HUES48 (cell line): Measurements from ENCODE around the gene NPPA.

Experiments
- H3K27ac ChIP-seq: one replicate; pipeline ENCODE4 v1.7.0; 2013; ENCODE audit warnings: low read depth, low read length, inconsistent platforms
- H3K27me3 ChIP-seq: 2 replicates; pipeline ENCODE4 v1.6.1; 2013; ENCODE audit warnings: mild to moderate bottlenecking, low read length; ENCODE audit not compliant: control insufficient read depth, insufficient read depth
- H3K36me3 ChIP-seq: 2 replicates; pipeline ENCODE4 v1.6.1; 2013; ENCODE audit warnings: low read length; ENCODE audit not compliant: control insufficient read depth, insufficient read depth
- H3K4me1 ChIP-seq: 2 replicates; pipeline ENCODE4 v1.6.1; 2013; ENCODE audit warnings: mild to moderate bottlenecking, low read length; ENCODE audit not compliant: control insufficient read depth, insufficient read depth
- H3K4me3 ChIP-seq: 2 replicates; pipeline ENCODE4 v1.5.1; 2013; ENCODE audit warnings: mild to moderate bottlenecking, low read depth, low read length
- H3K9ac ChIP-seq: 2 replicates; pipeline ENCODE4 v1.6.1; 2013; ENCODE audit warnings: mild to moderate bottlenecking, low read depth, low read length, moderate library complexity
- H3K9me3 ChIP-seq: 2 replicates; pipeline ENCODE4 v1.6.1; 2013; ENCODE audit warnings: low read length; ENCODE audit not compliant: control insufficient read depth, insufficient read depth

NPPA gene

GRCh38 chr1:11881749-11882441 lies 34.3 kb upstream of the NPPA start:
- Histone ChIP-seq H3K36me3 (no peaks in the 10 kb centered on the region), H3K27ac (no peak overlapping the region), H3K9me3 (no peaks in the 10 kb centered on the region), H3K4me1 (no peaks in the 10 kb centered on the region), H3K4me3 (no peak overlapping the region), H3K9ac (no peak overlapping the region), H3K27me3 (no peaks in the 10 kb centered on the region)

GRCh38 chr1:11880911-11881748 lies 33.5 kb upstream of the NPPA start:
- H3K9ac ChIP-seq: no peak overlapping the region
- no peaks in the 10 kb centered on the region for H3K27me3 ChIP-seq
- no peak overlapping the region for H3K4me3 ChIP-seq
- no peaks in the 10 kb centered on the region for H3K9me3 ChIP-seq
- H3K36me3 ChIP-seq: no peaks in the 10 kb centered on the region
- H3K27ac ChIP-seq: no peak overlapping the region
- no peaks in the 10 kb centered on the region for H3K4me1 ChIP-seq

- no peaks in the 10 kb centered on the region for H3K27me3 ChIP-seq
- H3K9me3 ChIP-seq: no peaks in the 10 kb centered on the region
- no peak overlapping the region for H3K27ac ChIP-seq
- no peak overlapping the region for H3K9ac ChIP-seq
- H3K4me1 ChIP-seq: no peaks in the 10 kb centered on the region
- H3K4me3 ChIP-seq: no peak overlapping the region
- H3K36me3 ChIP-seq: no peaks in the 10 kb centered on the region
Measured at GRCh38 chr1:11880181-11880575, 32.6 kb upstream of the NPPA start.

- Histone ChIP-seq H3K9ac (no peak overlapping the region), H3K27ac (no peak overlapping the region), H3K9me3 (no peaks in the 10 kb centered on the region), H3K36me3 (no peaks in the 10 kb centered on the region), H3K4me3 (no peak overlapping the region), H3K4me1 (no peaks in the 10 kb centered on the region), H3K27me3 (no peaks in the 10 kb centered on the region)
Measured at GRCh38 chr1:11879311-11880180, 32.0 kb upstream of the NPPA start.

GRCh38 chr1:11878891-11879190 lies 31.3 kb upstream of the NPPA start:
- Histone ChIP-seq H3K27ac (no peak overlapping the region), H3K4me3 (no peak overlapping the region), H3K36me3 (no peaks in the 10 kb centered on the region), H3K9ac (no peak overlapping the region), H3K4me1 (no peaks in the 10 kb centered on the region), H3K9me3 (no peaks in the 10 kb centered on the region), H3K27me3 (no peaks in the 10 kb centered on the region)

GRCh38 chr1:11878081-11878890 lies 30.7 kb upstream of the NPPA start:
- H3K27me3 ChIP-seq: no peaks in the 10 kb centered on the region
- H3K36me3 ChIP-seq: no peaks in the 10 kb centered on the region
- H3K9me3 ChIP-seq: no peaks in the 10 kb centered on the region
- no peak overlapping the region for H3K9ac ChIP-seq
- no peak overlapping the region for H3K27ac ChIP-seq
- H3K4me1 ChIP-seq: 0 out of 2 replicates have a peak, but pooled peaks cover 4% of the 10 kb centered on the region
- no peak overlapping the region for H3K4me3 ChIP-seq

GRCh38 chr1:11877074-11877473 lies 29.5 kb upstream of the NPPA start:
- H3K9me3 ChIP-seq: no peaks in the 10 kb centered on the region

GRCh38 chr1:11875094-11875493 lies 27.5 kb upstream of the NPPA start:
- Histone ChIP-seq H3K4me1 (0 out of 2 replicates have a peak, but pooled peaks cover 4% of the 10 kb centered on the region), H3K4me3 (no peak overlapping the region), H3K9me3 (no peaks in the 10 kb centered on the region), H3K36me3 (no peaks in the 10 kb centered on the region), H3K9ac (no peak overlapping the region), H3K27ac (no peak overlapping the region), H3K27me3 (no peaks in the 10 kb centered on the region)

More at GRCh38 chr1:11877074-11877473, 29.5 kb upstream of the NPPA start:
- no peaks in the 10 kb centered on the region for H3K36me3 ChIP-seq
- no peak overlapping the region for H3K9ac ChIP-seq
- H3K27ac ChIP-seq: no peak overlapping the region
- H3K4me3 ChIP-seq: no peak overlapping the region
- H3K27me3 ChIP-seq: no peaks in the 10 kb centered on the region
- H3K4me1 ChIP-seq: 0 out of 2 replicates have a peak, but pooled peaks cover 4% of the 10 kb centered on the region

GRCh38 chr1:11874624-11875023 lies 27.0 kb upstream of the NPPA start:
- 0 out of 2 replicates have a peak, but pooled peaks cover 4% of the 10 kb centered on the region for H3K4me1 ChIP-seq
- no peak overlapping the region for H3K4me3 ChIP-seq
- no peaks in the 10 kb centered on the region for H3K27me3 ChIP-seq
- no peaks in the 10 kb centered on the region for H3K36me3 ChIP-seq
- no peak overlapping the region for H3K27ac ChIP-seq
- H3K9me3 ChIP-seq: no peaks in the 10 kb centered on the region
- no peak overlapping the region for H3K9ac ChIP-seq

- H3K4me1 ChIP-seq: 0 out of 2 replicates have a peak, but pooled peaks cover 4% of the 10 kb centered on the region
- H3K27ac ChIP-seq: no peak overlapping the region
- H3K9me3 ChIP-seq: no peaks in the 10 kb centered on the region
- no peaks in the 10 kb centered on the region for H3K27me3 ChIP-seq
- H3K4me3 ChIP-seq: no peak overlapping the region
- no peaks in the 10 kb centered on the region for H3K36me3 ChIP-seq
- no peak overlapping the region for H3K9ac ChIP-seq
Measured at GRCh38 chr1:11874258-11874562, 26.6 kb upstream of the NPPA start.
